ENCODE data around the gene TBL1X.

DNA sequence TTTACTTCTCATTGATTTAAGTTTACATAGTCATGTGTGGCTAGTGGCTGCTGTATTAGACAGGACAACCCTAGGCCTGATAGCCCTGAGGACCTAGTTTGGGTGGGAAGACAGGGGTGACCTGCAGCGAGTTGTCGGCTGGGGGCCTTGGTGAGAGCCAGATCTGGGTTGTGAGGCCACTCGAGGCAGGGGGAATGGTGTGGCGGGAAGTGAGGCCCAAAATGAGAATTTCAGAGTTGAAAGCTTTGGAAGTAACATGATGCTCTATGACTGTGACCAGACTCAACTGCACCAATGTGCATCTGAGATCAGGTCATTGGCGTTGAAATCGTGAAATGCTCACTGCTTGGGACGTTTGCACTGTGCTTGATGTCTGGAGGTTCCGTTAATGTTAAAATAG, 72.9 kb downstream of the TBL1X start:
- TF ChIP-seq, protein P1, sequence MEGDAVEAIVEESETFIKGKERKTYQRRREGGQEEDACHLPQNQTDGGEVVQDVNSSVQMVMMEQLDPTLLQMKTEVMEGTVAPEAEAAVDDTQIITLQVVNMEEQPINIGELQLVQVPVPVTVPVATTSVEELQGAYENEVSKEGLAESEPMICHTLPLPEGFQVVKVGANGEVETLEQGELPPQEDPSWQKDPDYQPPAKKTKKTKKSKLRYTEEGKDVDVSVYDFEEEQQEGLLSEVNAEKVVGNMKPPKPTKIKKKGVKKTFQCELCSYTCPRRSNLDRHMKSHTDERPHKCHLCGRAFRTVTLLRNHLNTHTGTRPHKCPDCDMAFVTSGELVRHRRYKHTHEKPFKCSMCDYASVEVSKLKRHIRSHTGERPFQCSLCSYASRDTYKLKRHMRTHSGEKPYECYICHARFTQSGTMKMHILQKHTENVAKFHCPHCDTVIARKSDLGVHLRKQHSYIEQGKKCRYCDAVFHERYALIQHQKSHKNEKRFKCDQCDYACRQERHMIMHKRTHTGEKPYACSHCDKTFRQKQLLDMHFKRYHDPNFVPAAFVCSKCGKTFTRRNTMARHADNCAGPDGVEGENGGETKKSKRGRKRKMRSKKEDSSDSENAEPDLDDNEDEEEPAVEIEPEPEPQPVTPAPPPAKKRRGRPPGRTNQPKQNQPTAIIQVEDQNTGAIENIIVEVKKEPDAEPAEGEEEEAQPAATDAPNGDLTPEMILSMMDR (conservative IDR thresholded peaks at IDR 0.05; ENCODE audit: low read depth in 2 of 2) = no peak
- no peak for TF ChIP-seq EZH2phosphoT487 (IDR thresholded peaks at IDR 0.05; ENCODE audit: unreplicated experiment)
- no peak for TF ChIP-seq POLR2AphosphoS5 (IDR thresholded peaks at IDR 0.05; ENCODE audit: low read depth)
- TF ChIP-seq, protein P2, sequence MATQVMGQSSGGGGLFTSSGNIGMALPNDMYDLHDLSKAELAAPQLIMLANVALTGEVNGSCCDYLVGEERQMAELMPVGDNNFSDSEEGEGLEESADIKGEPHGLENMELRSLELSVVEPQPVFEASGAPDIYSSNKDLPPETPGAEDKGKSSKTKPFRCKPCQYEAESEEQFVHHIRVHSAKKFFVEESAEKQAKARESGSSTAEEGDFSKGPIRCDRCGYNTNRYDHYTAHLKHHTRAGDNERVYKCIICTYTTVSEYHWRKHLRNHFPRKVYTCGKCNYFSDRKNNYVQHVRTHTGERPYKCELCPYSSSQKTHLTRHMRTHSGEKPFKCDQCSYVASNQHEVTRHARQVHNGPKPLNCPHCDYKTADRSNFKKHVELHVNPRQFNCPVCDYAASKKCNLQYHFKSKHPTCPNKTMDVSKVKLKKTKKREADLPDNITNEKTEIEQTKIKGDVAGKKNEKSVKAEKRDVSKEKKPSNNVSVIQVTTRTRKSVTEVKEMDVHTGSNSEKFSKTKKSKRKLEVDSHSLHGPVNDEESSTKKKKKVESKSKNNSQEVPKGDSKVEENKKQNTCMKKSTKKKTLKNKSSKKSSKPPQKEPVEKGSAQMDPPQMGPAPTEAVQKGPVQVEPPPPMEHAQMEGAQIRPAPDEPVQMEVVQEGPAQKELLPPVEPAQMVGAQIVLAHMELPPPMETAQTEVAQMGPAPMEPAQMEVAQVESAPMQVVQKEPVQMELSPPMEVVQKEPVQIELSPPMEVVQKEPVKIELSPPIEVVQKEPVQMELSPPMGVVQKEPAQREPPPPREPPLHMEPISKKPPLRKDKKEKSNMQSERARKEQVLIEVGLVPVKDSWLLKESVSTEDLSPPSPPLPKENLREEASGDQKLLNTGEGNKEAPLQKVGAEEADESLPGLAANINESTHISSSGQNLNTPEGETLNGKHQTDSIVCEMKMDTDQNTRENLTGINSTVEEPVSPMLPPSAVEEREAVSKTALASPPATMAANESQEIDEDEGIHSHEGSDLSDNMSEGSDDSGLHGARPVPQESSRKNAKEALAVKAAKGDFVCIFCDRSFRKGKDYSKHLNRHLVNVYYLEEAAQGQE (IDR thresholded peaks at IDR 0.05; ENCODE audit: unreplicated experiment) = no peak
- no peak for TF ChIP-seq ZNF331 (CRISPR knock-in tag; IDR thresholded peaks at IDR 0.05; ENCODE audit: low read depth)
- no peak for TF ChIP-seq EZH2 (IDR thresholded peaks at IDR 0.05; ENCODE audit: low read depth, unreplicated experiment)
- TF ChIP-seq, protein P3, sequence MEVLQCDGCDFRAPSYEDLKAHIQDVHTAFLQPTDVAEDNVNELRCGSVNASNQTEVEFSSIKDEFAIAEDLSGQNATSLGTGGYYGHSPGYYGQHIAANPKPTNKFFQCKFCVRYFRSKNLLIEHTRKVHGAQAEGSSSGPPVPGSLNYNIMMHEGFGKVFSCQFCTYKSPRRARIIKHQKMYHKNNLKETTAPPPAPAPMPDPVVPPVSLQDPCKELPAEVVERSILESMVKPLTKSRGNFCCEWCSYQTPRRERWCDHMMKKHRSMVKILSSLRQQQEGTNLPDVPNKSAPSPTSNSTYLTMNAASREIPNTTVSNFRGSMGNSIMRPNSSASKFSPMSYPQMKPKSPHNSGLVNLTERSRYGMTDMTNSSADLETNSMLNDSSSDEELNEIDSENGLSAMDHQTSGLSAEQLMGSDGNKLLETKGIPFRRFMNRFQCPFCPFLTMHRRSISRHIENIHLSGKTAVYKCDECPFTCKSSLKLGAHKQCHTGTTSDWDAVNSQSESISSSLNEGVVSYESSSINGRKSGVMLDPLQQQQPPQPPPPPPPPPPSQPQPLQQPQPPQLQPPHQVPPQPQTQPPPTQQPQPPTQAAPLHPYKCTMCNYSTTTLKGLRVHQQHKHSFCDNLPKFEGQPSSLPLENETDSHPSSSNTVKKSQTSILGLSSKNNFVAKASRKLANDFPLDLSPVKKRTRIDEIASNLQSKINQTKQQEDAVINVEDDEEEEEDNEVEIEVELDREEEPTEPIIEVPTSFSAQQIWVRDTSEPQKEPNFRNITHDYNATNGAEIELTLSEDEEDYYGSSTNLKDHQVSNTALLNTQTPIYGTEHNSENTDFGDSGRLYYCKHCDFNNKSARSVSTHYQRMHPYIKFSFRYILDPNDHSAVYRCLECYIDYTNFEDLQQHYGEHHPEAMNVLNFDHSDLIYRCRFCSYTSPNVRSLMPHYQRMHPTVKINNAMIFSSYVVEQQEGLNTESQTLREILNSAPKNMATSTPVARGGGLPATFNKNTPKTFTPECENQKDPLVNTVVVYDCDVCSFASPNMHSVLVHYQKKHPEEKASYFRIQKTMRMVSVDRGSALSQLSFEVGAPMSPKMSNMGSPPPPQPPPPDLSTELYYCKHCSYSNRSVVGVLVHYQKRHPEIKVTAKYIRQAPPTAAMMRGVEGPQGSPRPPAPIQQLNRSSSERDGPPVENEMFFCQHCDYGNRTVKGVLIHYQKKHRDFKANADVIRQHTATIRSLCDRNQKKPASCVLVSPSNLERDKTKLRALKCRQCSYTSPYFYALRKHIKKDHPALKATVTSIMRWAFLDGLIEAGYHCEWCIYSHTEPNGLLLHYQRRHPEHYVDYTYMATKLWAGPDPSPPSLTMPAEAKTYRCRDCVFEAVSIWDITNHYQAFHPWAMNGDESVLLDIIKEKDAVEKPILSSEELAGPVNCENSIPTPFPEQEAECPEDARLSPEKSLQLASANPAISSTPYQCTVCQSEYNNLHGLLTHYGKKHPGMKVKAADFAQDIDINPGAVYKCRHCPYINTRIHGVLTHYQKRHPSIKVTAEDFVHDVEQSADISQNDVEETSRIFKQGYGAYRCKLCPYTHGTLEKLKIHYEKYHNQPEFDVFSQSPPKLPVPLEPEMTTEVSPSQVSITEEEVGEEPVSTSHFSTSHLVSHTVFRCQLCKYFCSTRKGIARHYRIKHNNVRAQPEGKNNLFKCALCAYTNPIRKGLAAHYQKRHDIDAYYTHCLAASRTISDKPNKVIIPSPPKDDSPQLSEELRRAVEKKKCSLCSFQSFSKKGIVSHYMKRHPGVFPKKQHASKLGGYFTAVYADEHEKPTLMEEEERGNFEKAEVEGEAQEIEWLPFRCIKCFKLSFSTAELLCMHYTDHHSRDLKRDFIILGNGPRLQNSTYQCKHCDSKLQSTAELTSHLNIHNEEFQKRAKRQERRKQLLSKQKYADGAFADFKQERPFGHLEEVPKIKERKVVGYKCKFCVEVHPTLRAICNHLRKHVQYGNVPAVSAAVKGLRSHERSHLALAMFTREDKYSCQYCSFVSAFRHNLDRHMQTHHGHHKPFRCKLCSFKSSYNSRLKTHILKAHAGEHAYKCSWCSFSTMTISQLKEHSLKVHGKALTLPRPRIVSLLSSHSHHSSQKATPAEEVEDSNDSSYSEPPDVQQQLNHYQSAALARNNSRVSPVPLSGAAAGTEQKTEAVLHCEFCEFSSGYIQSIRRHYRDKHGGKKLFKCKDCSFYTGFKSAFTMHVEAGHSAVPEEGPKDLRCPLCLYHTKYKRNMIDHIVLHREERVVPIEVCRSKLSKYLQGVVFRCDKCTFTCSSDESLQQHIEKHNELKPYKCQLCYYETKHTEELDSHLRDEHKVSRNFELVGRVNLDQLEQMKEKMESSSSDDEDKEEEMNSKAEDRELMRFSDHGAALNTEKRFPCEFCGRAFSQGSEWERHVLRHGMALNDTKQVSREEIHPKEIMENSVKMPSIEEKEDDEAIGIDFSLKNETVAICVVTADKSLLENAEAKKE (CRISPR knock-in tag; IDR thresholded peaks at IDR 0.05) = no peak
- no peak for TF ChIP-seq NANOG (IDR thresholded peaks at IDR 0.05; ENCODE audit: borderline replicate concordance)
- no peak for TF ChIP-seq CREB1 (CRISPR knock-in tag; IDR thresholded peaks at IDR 0.05; ENCODE audit: low read depth)
- TF ChIP-seq, protein P4, sequence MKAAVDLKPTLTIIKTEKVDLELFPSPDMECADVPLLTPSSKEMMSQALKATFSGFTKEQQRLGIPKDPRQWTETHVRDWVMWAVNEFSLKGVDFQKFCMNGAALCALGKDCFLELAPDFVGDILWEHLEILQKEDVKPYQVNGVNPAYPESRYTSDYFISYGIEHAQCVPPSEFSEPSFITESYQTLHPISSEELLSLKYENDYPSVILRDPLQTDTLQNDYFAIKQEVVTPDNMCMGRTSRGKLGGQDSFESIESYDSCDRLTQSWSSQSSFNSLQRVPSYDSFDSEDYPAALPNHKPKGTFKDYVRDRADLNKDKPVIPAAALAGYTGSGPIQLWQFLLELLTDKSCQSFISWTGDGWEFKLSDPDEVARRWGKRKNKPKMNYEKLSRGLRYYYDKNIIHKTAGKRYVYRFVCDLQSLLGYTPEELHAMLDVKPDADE (IDR thresholded peaks at IDR 0.05) = no peak
- no peak for TF ChIP-seq ZNF114 (CRISPR knock-in tag; IDR thresholded peaks at IDR 0.05)
- TF ChIP-seq JUNB (IDR thresholded peaks at IDR 0.05; ENCODE audit: unreplicated experiment) = no peak
- TF ChIP-seq STAT1 (IDR thresholded peaks at IDR 0.05; ENCODE audit: unreplicated experiment) = no peak

Data from GM23338 (cell line).